Stimulated activated CD4-positive, alpha-beta T cell treated with anti-CD3 and anti-CD28 coated beads, Interleukin-15, amount 100 ng/mL, for 1 hour (primary cell): Measurements from ENCODE around the gene C3.
A peak's percentile ranks its signal among the peaks of the same experiment; 100 is the strongest.
"Not testable (repeated sequence)": the region's sequence is repeated elsewhere in the genome, so short reads cannot be mapped to it uniquely, and the experiment has no call there.

Experiments used
- DNase-seq, 2 donors: peaks; one replicate each; pipeline ENCODE4 v3.0.0-alpha.2; 2020; ENCODE audit warnings: low read depth in 1 of 2, low spot score in 1 of 2

C3 gene

GRCh38 chr19:6693056-6693471 lies 27.4 kb downstream of the C3 start:
- DNase-seq = no peak

GRCh38 chr19:6692027-6692426 lies 28.4 kb downstream of the C3 start:
- DNase-seq = no peak

- no peak for DNase-seq
Observed at GRCh38 chr19:6691342-6691741, 29.1 kb downstream of the C3 start.

- no peak for DNase-seq
Observed at GRCh38 chr19:6690160-6690885, 30.1 kb downstream of the C3 start.

- DNase-seq = no peak
Observed at GRCh38 chr19:6687114-6687513, 33.3 kb downstream of the C3 start.

GRCh38 chr19:6686628-6686975 lies 33.8 kb downstream of the C3 start:
- DNase-seq = no peak

GRCh38 chr19:6685962-6686627 lies 34.4 kb downstream of the C3 start:
- no peak for DNase-seq

GRCh38 chr19:6685482-6685881 lies 35.0 kb downstream of the C3 start:
- DNase-seq = no peak

GRCh38 chr19:6683971-6684370 lies 36.5 kb downstream of the C3 start:
- no peak for DNase-seq

- no peak for DNase-seq
Observed at GRCh38 chr19:6682607-6683128, 37.8 kb downstream of the C3 start.

- no peak for DNase-seq
Observed at GRCh38 chr19:6680141-6680540, 40.3 kb downstream of the C3 start.

- DNase-seq = no peak
Observed at GRCh38 chr19:6679139-6679538, 41.3 kb downstream of the C3 start.

- DNase-seq = peak in 1 of 2 donors; percentile 49
Observed at GRCh38 chr19:6678690-6679109, 41.8 kb downstream of the C3 start.

GRCh38 chr19:6677883-6678689 lies 42.4 kb downstream of the C3 start:
- DNase-seq = no peak

GRCh38 chr19:6677495-6677882 lies 43.0 kb downstream of the C3 start:
- DNase-seq = no peak

- DNase-seq = no peak
Observed at GRCh38 chr19:6676288-6676687, 44.2 kb downstream of the C3 start.

- DNase-seq = peak; percentile 71 to 83
Observed at GRCh38 chr19:6674868-6675305, 45.6 kb downstream of the C3 start.

- DNase-seq = not testable (repeated sequence)
Observed at GRCh38 chr19:6674408-6674807, 46.0 kb downstream of the C3 start.

GRCh38 chr19:6672693-6673290 lies 47.7 kb downstream of the C3 start:
- no peak for DNase-seq

- no peak for DNase-seq
Observed at GRCh38 chr19:6671960-6672359, 48.5 kb downstream of the C3 start.

- no peak for DNase-seq
Observed at GRCh38 chr19:6668691-6669090, 51.8 kb downstream of the C3 start.
